ENCODE data around the gene SLC4A1AP.
"Not testable (repeated sequence)": the region's sequence is repeated elsewhere in the genome, so short reads cannot be mapped to it uniquely, and the experiment has no call there.

The SLC4A1AP gene

GRCh38 chr2:27663285-27664153 lies at the start of gene SLC4A1AP, which contains the start of gene SUPT7L:
Gene SLC4A1AP (plus strand): TSS chr2:27663889. CDS start chr2:27663915, 26 bp downstream.
Gene SUPT7L (minus strand): TSS chr2:27663614. CDS start chr2:27662192, 1,422 bp downstream.
- DNase-seq: peak; percentile 78

DNA sequence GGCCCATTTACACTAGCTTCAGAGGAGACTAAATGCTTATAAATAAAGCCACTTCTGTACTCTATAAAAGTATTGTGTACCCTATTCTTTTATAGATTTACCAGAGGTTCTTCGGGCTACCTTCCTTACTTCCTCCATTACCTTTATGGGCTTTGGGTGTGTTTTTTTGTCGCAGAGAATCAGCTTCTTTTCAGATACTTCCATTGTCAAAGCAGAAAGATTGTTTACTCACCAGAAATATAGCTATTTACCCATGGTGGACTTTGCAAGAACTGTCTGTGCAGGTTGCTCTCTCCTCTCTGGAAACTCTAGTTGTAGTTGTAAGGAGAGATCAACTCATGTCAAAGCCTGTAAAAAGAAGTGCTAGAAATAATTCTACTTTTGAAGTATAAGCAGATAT lies 49.7 kb upstream of the SLC4A1AP start:
- DNase-seq: no peak

- DNase-seq: no peak
Measured at GRCh38 chr2:27615316-27615715, 48.4 kb upstream of the SLC4A1AP start.

DNA sequence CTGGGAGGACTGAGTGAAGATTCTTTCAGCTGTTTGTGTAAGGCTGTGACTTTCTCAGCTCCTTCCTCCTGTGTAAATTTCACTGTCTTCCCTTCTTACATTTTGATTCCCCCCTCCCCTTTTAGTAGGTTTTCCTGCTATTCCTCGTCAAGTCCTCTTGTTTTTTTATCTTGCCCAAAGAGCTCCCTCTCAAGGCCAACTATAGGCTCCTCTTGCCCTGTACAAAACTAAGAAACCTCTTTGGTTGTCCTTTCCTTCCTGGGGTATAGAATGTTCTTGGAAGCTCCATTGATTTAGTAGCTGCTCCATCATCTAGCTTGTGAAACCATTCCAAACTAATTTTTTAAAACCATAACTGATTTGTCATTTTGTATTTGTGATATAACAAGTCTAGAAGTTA lies 42.2 kb upstream of the SLC4A1AP start:
- DNase-seq: no peak

DNA sequence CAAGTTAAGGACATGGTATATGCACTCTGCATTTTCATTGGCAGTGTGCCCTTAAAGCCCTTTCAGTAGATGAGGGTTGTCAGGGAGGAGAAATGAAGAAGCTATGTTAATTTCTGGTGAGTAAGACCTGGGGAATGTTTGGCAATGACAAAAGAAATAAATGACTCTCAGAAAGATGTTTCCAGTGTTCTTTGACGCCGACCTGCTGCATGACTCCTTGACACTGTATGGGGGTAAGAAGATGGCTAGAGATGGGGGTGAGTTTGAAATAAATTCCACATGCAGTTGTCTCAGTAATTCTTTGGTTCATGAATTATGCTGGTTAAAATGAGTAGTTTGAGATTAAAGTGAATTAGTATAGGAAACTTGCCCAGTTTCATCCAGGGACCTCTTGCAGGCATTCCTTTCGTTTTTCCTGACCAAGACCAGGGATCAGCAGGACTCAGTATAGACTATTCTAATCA lies 40.7 kb upstream of the SLC4A1AP start:
- no peak for DNase-seq

GRCh38 chr2:27624943-27625342 lies 38.7 kb upstream of the SLC4A1AP start:
- DNase-seq: no peak

DNA sequence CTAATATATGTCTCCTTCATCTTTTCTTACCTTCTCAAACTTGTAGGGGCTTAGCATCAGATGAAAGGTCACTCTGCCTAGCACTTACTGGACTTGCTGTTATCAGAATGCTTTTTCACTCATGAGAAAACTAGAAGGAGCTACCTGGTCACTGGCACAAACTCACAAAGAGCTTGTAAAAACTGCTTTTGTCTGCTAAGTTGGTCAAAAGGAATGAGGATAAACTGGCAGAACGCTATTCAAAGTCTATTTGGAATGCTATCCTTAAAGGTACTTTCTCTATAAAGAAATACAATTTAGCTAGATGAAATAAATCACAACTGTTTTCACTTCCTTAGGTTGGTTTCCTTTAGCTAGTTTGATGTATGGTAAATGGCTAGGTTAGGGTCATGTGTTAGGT lies 37.4 kb upstream of the SLC4A1AP start:
- DNase-seq: not testable (repeated sequence)

DNA sequence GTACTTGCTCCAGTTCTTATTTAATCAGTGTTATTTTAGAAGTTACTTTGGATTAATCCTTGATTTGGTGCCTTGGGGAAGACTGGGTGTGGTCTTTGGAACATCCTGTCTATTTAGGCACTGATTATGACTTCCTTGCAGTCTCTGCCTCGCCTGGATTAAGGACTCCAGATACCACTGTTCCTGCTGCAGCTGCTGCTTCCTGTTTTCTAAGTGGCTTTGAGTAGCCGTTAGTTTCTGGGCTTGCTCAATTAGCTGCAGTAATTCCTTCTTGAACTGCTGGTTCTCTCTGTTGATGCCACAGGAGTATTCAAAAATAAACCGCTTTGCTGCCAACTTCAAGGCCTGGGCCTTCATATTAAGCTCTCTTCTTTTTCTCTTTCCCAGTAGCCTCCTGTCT lies 36.8 kb upstream of the SLC4A1AP start:
- DNase-seq: not testable (repeated sequence)

DNA sequence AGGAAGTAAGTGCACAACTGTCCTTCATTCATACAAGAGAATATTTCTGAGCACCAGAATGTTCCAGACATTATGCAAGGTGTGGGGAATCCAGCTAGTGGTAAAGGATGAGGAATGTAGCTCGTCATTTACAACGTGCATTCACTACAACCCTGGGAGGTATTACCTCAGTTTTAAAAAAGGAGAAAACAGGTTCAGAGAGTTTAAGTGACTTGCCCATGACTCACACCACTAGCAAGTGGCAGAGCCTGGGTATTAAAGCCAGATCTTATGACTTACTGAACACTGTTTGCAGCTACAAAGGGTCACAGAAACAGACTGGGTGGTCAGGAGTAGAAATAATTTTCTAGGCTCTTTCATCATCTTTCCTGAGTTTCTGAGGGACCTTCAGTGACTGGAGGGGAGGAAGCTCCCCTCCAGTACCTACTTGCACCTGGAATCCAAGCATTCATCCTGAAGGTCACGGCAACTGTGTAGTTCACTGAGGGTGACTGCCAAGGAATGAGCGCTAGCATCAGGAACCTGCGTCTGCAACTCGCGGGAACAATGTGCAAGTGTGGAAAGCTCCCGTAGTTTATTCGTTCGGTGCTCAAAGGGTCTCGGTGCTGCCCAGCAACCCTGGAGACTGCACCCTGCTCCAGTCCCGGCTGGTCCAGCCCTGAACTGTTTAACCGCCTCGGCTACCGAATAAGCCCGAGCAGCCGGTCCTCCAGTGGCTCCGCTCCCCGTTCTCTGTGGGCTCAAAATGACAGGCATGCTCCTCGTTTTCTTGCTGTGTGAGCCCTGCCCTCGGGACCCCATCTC lies 35.5 kb upstream of the SLC4A1AP start:
- DNase-seq: peak; percentile 10

- DNase-seq: peak; percentile 96
Measured at GRCh38 chr2:27628767-27629709, 34.7 kb upstream of the SLC4A1AP start, which contains the start of the genes CCDC121 and GPN1. Gene CCDC121 (minus strand): TSS chr2:27629012. CDS start chr2:27627799, 1,213 bp downstream. Gene GPN1 (plus strand): TSS chr2:27629050. CDS start chr2:27629059, 9 bp downstream.

GRCh38 chr2:27630257-27630656 lies 33.4 kb upstream of the SLC4A1AP start:
- DNase-seq: not testable (repeated sequence)

GRCh38 chr2:27634291-27634690 lies 29.4 kb upstream of the SLC4A1AP start:
- DNase-seq: no peak

DNA sequence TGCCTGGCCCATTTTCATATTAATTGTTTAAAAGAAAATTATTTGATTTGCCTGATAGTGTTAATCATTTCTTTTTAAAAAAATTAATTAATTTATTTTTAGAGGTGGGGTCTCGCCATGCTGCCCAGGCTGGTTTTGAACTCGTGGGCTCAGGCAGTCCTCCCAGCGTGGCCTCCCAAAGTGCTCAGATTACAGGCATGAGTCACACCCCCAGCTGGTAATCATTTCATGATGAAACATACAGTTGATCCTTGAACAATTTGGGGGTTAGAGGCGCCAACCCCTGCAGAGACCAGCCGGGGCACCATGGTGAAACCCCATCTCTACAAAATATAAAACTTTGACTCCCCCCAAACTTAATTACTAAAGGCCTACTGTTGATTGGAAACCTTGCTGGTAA lies 26.9 kb upstream of the SLC4A1AP start:
- no peak for DNase-seq

DNA sequence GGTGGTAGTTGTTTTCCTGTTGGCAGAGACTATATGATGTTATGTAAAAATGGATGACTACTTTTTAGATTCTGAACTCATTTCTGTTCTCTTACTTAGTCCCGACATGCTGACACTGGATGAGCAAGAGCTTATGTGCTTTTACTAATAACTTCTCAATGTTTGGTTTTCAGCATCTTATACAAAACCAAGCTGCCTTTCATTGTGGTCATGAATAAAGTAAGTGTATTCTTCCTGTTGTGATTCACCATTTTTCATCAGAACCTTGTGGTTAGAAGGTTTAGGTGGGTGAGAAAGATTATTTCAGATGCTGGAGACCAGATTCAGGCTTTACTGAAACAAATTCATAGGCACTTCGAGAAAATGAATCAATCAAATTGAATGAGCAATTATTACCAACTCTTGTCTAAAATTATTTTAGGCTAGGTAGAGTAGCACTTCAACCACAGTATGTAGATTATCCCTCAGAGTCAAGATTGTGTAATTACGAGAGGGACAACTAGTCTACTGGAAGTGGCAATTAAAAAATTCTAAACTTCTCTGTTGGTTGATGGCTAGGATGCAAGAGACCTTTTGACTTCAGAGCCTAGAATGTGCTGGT lies 25.6 kb upstream of the SLC4A1AP start:
- no peak for DNase-seq

GRCh38 chr2:27638709-27639108 lies 25.0 kb upstream of the SLC4A1AP start:
- no peak for DNase-seq

GRCh38 chr2:27640722-27641245 lies 22.9 kb upstream of the SLC4A1AP start:
- no peak for DNase-seq

DNA sequence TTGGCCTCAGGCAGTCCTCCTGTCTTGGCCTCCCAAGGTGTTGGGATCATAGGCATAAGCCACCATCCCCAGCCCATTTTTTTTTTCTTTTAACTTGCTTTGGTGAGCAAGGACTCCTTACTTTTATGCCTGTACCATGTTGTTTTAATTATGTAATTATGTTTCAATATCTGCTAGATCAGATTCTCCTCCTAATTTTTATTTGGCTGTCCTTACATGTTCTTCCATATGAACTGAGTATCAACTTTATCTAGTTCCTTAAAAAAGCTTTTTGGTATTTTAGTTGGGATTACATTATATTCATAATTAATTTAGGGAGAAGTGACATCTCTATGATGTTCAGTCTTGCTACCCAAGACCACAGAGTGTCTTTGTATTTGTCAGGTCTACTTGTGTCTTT lies 18.5 kb upstream of the SLC4A1AP start:
- no peak for DNase-seq

DNA sequence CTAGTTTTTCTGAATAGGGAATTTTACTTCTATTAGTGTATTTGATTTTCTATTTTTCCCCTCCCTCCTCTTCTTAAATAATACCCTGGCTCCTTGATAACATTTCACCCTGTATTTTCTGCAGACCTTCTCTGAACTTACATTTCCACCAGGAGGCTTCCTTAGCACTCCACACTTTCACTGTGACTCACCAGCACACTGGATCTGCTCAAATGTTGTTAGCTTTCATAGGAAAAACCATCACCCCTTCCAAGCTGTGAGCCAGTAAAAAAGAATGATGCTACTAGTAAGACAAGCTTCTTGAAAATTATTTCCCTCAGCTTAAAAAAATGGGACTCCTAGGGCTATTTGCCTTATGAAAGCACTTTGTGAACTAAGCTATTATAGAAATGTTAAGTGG lies 16.4 kb upstream of the SLC4A1AP start:
- DNase-seq: no peak

GRCh38 chr2:27647737-27648136 lies 16.0 kb upstream of the SLC4A1AP start:
- no peak for DNase-seq

DNA sequence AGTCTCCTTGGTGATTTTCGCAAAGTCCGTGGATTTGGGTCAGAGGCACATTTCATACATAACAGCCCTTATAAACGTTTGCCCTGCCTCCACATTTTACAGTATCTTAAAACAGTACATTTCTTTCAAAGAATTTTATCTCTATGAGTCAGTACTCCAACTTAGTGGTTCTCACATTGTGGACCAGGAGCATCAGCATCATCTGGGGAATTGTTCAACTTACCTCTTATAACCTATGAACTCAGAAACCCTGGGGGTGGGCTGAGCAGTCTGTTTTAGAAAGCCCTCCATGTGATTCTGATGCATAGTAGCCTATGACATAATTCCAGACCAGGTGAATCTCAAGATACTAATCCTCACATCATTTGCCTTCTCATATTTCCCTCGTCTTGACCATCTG lies 12.6 kb upstream of the SLC4A1AP start:
- no peak for DNase-seq

- DNase-seq: no peak
Measured at GRCh38 chr2:27652341-27652740, 11.3 kb upstream of the SLC4A1AP start.

DNA sequence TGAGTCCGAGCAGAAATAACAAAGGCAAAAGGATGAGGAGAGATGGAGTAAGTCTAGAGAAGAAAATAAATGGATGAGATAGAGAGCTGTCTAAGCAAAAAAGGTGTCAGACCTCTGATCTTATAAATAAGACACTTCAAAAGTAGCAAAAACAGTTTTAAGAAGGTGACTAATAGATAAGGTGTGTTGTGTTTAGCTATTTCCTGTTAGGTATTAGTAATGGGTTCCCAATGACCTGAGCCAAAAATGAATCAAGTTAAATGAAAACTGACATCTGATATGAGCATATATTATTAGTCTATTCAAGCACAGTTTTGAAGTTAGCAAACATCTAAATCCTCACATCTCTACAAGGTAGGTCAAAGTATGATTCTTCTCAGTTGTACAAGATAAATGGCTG lies 10.9 kb upstream of the SLC4A1AP start:
- no peak for DNase-seq

Measured in CD4-positive, alpha-beta T cell treated with Interleukin-17A for 4 hours (primary cell).